GM10248 (cell line): ENCODE results near the gene NMBR.

Experiments used
- CTCF ChIA-PET: fragments of 300-600 bp; sonication (Branson Sonifier 250); formaldehyde crosslinking; extraction: SDS; loops from one replicate; lab custom pipeline; 2021; ENCODE audit warnings: antibody characterized with exemption; lab: Yijun Ruan, JAX
- POLR2A ChIA-PET: fragments of 350-650 bp; sonication (Branson Sonifier 250); formaldehyde crosslinking; extraction: SDS; loops from one replicate; lab custom pipeline; 2020; ENCODE audit warnings: antibody characterized with exemption; lab: Yijun Ruan, JAX
- DNase-seq: peaks from one replicate; pipeline ENCODE4 v3.0.0; 2012; ENCODE audit errors: extremely low spot score
- CTCF ChIP-seq: IDR thresholded peaks from 2 replicates; pipeline ENCODE4 v1.5.1; 2012; ENCODE audit warnings: mild to moderate bottlenecking, low read depth; ENCODE audit errors: extremely low read depth, missing control alignments, control extremely low read depth

NMBR gene

GRCh38 chr6:142187209-142187608 lies 40.3 kb upstream of the NMBR start:
- no peak for DNase-seq
- POLR2A ChIA-PET: no interaction called here
- no peak for TF ChIP-seq CTCF
- CTCF ChIA-PET: interaction anchor here (1.0 to 2.5 kb wide), 3 partner anchors 10 to 31 kb away, joined by 3 to 11 read pairs (median 4); no protein-coding TSS in a partner anchor

- TF ChIP-seq CTCF: no peak
- no peak for DNase-seq
- POLR2A ChIA-PET: no interaction called here
- CTCF ChIA-PET: interaction anchor here (1.2 kb wide), 1 partner anchor 29 kb away, joined by 4 read pairs; no protein-coding TSS in a partner anchor
These were observed 38.7 kb upstream of the NMBR start for GRCh38 chr6:142185641-142186040.

- CTCF ChIA-PET: no interaction called here
- no peak for TF ChIP-seq CTCF
- no peak for DNase-seq
- POLR2A ChIA-PET: no interaction called here
These were observed 37.4 kb upstream of the NMBR start for GRCh38 chr6:142184307-142184706.

GRCh38 chr6:142183351-142183750 lies 36.4 kb upstream of the NMBR start:
- POLR2A ChIA-PET: no interaction called here
- CTCF ChIA-PET: no interaction called here
- no peak for TF ChIP-seq CTCF
- no peak for DNase-seq

GRCh38 chr6:142182004-142182403 lies 35.1 kb upstream of the NMBR start:
- TF ChIP-seq CTCF: no peak
- ChIA-PET CTCF (interaction anchor here (1.1 kb wide), 3 partner anchors 10 to 26 kb away, joined by 3 read pairs; no protein-coding TSS in a partner anchor), POLR2A (no interaction called here)
- DNase-seq: no peak

GRCh38 chr6:142178129-142178528 lies 31.2 kb upstream of the NMBR start:
- POLR2A ChIA-PET: no interaction called here
- no peak for TF ChIP-seq CTCF
- CTCF ChIA-PET: interaction anchor here (0.7 to 1.6 kb wide), 3 partner anchors 11 to 22 kb away, joined by 3 to 6 read pairs (median 3); no protein-coding TSS in a partner anchor
- DNase-seq: no peak
